Fibroblast of villous mesenchyme (primary cell): ENCODE data around the gene PCNX1. TPM values are rescaled to one million over a fixed set of nuclear protein-coding genes. Genes with fewer than 3 reads are reported as not detected.

Experiments
- DNase-seq: peaks from one replicate; pipeline ENCODE4 v3.0.0-alpha.2; 2010; ENCODE audit warnings: low read depth
- H3K4me3 ChIP-seq: 2 replicates; pipeline ENCODE4 v1.5.1; 2011; ENCODE audit warnings: low read depth, mild to moderate bottlenecking, low read length
- total RNA-seq: library from RNA; depleted of rRNA; stranded (reverse); fragments of >200 nt; gene quantifications from 2 replicates; pipeline ENCODE4 v1.2.3, GENCODE V29; 2012
- TF ChIP-seq, protein P1 (sequence below): IDR thresholded peaks from 2 replicates; pipeline ENCODE4 v1.5.1; 2012; ENCODE audit warnings: low read depth, mild to moderate bottlenecking, low read length; ENCODE audit not compliant: insufficient read depth

PCNX1 gene
- total RNA-seq, 1 donor: 69.5 TPM

DNA sequence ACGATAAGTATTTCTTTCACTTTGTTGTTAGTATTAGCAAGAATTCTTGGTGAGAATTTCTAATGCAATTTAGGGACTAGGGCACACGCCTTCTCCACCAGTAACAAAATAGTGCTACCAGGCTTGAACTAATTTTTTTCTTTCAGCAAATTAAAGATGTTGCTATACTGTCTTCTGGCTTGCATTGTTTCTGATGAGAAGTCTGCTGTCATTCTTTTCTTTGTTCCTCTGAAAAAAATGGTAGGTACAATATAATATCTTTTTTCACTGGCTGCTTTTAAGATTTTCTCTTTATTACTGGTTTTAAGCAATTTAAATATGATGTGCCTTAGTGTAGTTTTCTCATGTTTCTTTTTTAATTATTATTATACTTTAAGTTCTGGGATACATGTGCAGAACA lies 171.2 kb downstream of the PCNX1 start:
- TF ChIP-seq, protein P1, sequence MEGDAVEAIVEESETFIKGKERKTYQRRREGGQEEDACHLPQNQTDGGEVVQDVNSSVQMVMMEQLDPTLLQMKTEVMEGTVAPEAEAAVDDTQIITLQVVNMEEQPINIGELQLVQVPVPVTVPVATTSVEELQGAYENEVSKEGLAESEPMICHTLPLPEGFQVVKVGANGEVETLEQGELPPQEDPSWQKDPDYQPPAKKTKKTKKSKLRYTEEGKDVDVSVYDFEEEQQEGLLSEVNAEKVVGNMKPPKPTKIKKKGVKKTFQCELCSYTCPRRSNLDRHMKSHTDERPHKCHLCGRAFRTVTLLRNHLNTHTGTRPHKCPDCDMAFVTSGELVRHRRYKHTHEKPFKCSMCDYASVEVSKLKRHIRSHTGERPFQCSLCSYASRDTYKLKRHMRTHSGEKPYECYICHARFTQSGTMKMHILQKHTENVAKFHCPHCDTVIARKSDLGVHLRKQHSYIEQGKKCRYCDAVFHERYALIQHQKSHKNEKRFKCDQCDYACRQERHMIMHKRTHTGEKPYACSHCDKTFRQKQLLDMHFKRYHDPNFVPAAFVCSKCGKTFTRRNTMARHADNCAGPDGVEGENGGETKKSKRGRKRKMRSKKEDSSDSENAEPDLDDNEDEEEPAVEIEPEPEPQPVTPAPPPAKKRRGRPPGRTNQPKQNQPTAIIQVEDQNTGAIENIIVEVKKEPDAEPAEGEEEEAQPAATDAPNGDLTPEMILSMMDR: no peak
- no peak overlapping the region for H3K4me3 ChIP-seq
- no peak for DNase-seq

- TF ChIP-seq, protein P1: no peak
- DNase-seq: no peak
- H3K4me3 ChIP-seq: no peak overlapping the region
Measured at GRCh38 chr14:71086567-71086966, 179.3 kb downstream of the PCNX1 start.

GRCh38 chr14:71089971-71090370 lies 182.7 kb downstream of the PCNX1 start:
- peak; percentile 14 for DNase-seq
- H3K4me3 ChIP-seq: no peak overlapping the region
- TF ChIP-seq, protein P1: no peak

- no peak for DNase-seq
- TF ChIP-seq, protein P1: no peak
- H3K4me3 ChIP-seq: no peak overlapping the region
Measured at GRCh38 chr14:71094722-71095121, 187.5 kb downstream of the PCNX1 start.

DNA sequence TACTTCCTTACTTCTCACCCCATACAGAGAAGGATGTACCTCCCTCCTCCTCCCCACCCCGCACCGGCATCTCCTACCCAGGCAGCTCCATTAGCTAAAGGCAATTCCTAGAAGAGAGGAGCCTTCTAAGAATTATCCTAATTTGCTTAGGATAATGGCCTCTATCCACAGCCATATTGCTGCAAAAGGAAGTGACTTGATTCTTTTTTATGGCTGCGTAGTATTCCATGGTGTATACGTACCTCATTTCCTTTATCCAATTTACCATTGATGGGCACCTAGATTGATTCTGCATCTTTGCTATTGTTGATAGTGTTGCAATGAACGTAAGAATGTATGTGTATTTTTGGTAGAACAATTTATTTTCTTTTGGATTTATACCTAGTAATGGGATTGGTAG lies 189.7 kb downstream of the PCNX1 start:
- no peak overlapping the region for H3K4me3 ChIP-seq
- TF ChIP-seq, protein P1: no peak
- no peak for DNase-seq

GRCh38 chr14:71103662-71104484 lies 196.6 kb downstream of the PCNX1 start:
- H3K4me3 ChIP-seq: no peak overlapping the region
- DNase-seq: peak; percentile 83
- TF ChIP-seq, protein P1: peak; percentile 84

DNA sequence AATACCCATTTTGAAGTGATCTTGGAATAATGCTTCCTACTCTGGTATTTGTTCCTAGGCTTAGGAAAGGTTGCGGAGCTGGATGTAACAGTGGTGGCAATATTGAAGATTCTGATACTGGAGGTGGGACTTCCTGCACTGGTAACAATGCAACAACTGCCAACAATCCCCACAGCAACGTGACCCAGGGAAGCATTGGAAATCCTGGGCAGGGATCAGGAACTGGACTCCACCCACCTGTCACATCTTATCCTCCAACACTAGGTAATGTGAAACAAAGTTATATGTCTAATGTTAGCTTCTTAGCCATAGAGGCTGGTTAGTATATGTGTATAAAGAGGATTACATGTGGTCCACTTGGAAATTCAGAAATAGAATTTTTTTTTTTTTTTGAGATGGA lies 197.9 kb downstream of the PCNX1 start:
- TF ChIP-seq, protein P1: no peak
- no peak overlapping the region for H3K4me3 ChIP-seq
- DNase-seq: no peak
